ENCODE measurements around the gene FLG.
"Not testable (repeated sequence)": the region's sequence is repeated elsewhere in the genome, so short reads cannot be mapped to it uniquely, and the experiment has no call there.

DNA sequence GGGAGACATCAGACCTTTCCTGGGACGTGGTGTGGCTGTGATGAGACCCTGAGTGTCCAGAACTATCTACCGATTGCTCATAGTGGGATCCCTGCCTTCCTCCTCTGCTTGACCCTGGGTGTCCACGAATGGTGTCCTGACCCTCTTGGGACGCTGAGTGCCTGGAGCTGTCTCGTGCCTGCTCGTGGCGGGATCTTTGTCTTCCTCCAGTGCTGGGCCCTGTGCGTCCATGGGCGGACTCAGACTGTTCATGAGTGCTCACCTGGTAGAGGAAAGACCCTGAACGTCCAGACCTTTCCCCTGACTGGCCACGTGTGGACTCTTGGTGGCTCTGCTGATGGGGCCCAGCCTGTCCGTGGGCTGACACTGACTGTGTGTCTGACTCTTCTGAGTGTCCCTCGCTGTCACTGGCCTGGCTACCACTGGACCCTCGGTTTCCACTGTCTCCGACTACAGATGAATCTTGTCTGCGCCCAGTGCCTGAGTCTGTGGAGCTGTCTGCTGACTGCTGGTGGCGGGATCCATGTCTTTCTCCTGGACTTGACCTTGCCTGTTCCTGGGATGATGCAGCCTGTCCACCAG, 15.6 kb downstream of the FLG start:
- TF ChIP-seq, protein P1, sequence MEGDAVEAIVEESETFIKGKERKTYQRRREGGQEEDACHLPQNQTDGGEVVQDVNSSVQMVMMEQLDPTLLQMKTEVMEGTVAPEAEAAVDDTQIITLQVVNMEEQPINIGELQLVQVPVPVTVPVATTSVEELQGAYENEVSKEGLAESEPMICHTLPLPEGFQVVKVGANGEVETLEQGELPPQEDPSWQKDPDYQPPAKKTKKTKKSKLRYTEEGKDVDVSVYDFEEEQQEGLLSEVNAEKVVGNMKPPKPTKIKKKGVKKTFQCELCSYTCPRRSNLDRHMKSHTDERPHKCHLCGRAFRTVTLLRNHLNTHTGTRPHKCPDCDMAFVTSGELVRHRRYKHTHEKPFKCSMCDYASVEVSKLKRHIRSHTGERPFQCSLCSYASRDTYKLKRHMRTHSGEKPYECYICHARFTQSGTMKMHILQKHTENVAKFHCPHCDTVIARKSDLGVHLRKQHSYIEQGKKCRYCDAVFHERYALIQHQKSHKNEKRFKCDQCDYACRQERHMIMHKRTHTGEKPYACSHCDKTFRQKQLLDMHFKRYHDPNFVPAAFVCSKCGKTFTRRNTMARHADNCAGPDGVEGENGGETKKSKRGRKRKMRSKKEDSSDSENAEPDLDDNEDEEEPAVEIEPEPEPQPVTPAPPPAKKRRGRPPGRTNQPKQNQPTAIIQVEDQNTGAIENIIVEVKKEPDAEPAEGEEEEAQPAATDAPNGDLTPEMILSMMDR (conservative IDR thresholded peaks at IDR 0.05) = not testable (repeated sequence)
- TF ChIP-seq ZFX (IDR thresholded peaks at IDR 0.05) = not testable (repeated sequence)
